ENCODE data around the gene CD300LG. TPM values are rescaled to one million over a fixed set of nuclear protein-coding genes. Genes with fewer than 3 reads are reported as not detected.
"Not testable (repeated sequence)": the region's sequence is repeated elsewhere in the genome, so short reads cannot be mapped to it uniquely, and the experiment has no call there.

CD300LG gene
- total RNA-seq, 1 donor from 2014 or later = not detected

DNA sequence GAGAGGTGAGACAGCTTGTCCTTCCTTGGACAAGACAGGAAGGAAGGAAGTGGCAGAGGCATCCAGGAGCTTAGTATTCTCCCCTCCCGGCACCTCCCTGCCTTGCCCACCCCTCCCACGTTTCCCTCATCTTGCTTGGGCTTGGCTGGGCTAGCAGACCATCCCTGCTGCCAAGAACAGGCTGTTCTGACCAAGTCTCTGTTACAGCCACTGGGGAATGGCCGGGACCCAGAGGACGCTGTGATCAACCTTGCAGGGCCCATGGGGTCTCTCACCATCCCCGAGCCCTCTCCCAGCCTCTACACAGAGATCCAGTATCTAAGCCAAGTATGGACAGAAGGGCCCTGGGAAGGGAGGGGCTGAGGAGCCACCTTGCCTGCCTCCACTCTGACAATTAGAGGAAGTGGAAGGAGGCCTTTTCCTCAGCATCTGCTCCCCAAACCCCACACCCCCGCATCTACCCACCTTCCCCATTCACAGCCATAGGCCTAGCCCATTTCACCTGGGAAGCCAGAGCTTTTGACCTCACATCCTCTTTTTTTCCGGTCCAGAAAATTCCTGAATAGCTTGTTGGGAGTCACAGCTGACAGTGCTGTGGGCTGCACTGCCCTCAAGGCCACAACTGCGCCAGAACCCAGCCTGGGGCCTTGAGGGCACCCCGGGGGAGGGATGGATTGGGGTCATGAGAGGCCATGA is 14.1 kb downstream of the CD300LG start:
- TF ChIP-seq, protein P1, sequence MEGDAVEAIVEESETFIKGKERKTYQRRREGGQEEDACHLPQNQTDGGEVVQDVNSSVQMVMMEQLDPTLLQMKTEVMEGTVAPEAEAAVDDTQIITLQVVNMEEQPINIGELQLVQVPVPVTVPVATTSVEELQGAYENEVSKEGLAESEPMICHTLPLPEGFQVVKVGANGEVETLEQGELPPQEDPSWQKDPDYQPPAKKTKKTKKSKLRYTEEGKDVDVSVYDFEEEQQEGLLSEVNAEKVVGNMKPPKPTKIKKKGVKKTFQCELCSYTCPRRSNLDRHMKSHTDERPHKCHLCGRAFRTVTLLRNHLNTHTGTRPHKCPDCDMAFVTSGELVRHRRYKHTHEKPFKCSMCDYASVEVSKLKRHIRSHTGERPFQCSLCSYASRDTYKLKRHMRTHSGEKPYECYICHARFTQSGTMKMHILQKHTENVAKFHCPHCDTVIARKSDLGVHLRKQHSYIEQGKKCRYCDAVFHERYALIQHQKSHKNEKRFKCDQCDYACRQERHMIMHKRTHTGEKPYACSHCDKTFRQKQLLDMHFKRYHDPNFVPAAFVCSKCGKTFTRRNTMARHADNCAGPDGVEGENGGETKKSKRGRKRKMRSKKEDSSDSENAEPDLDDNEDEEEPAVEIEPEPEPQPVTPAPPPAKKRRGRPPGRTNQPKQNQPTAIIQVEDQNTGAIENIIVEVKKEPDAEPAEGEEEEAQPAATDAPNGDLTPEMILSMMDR (IDR thresholded peaks at IDR 0.05; ENCODE audit: insufficient read depth, low read length, poor library complexity, severe bottlenecking) = no peak
- Histone ChIP-seq H3K27me3 (ENCODE audit: control insufficient read depth, insufficient read depth, low read length) (peaks cover 18% of the 10 kb centered on the region), H3K36me3 (ENCODE audit: control insufficient read depth, insufficient read depth, low read length) (no peaks in the 10 kb centered on the region), H3K4me3 (ENCODE audit: low read depth, low read length) (no peak overlapping the region)
- DNase-seq (ENCODE audit: low read depth) = no peak

DNA sequence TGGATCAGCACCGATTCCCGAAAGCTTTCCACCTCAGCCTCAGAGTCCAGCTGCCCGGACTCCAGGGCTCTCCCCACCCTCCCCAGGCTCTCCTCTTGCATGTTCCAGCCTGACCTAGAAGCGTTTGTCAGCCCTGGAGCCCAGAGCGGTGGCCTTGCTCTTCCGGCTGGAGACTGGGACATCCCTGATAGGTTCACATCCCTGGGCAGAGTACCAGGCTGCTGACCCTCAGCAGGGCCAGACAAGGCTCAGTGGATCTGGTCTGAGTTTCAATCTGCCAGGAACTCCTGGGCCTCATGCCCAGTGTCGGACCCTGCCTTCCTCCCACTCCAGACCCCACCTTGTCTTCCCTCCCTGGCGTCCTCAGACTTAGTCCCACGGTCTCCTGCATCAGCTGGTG is 15.0 kb downstream of the CD300LG start:
- H3K36me3 ChIP-seq (ENCODE audit: control insufficient read depth, insufficient read depth, low read length) = no peaks in the 10 kb centered on the region
- H3K27me3 ChIP-seq (ENCODE audit: control insufficient read depth, insufficient read depth, low read length) = peaks cover 13% of the 10 kb centered on the region
- no peak for DNase-seq (ENCODE audit: low read depth)
- H3K4me3 ChIP-seq (ENCODE audit: low read depth, low read length) = no peak overlapping the region
- TF ChIP-seq, protein P1 (IDR thresholded peaks at IDR 0.05; ENCODE audit: insufficient read depth, low read length, poor library complexity, severe bottlenecking) = no peak

DNA sequence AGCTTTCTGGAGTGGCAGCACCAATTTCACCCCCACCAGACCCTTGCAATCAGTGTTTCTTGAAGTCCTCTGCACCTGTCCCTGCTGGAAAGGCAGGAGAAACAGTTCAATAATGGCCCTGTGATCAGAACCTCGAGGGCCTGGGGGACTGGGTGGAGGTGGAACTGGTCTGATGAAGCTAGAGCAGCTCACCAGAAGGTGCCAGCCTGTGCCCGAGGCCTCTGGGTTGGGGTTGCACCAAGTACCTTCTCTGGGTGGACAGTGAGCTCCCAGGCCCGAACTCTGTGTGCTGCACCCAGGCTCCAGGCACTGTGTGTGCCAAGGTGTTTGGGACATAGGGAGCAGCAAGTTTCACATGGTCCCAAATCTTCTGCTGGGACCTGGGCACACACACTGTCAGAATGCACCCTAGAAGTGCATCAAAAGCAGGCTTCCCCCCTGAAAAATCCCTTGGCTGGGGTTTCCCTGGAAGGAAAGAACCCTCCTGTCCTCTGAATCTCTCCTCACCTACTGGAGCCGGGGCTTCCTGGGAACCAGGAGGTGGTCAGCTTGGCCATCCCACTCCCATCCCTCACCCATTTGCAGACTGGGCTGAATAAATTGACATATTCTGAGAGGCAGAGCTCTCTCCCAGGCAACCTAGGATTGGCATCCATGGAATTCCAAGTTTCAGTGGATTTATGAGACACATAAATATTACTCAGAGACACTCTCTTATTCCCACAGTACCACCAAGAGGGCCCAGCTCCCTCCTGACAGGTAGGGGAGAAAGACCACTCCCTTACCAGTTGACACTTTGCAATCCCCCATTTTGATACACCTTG is 17.4 kb downstream of the CD300LG start:
- TF ChIP-seq, protein P1 (IDR thresholded peaks at IDR 0.05; ENCODE audit: insufficient read depth, low read length, poor library complexity, severe bottlenecking) = no peak

DNA sequence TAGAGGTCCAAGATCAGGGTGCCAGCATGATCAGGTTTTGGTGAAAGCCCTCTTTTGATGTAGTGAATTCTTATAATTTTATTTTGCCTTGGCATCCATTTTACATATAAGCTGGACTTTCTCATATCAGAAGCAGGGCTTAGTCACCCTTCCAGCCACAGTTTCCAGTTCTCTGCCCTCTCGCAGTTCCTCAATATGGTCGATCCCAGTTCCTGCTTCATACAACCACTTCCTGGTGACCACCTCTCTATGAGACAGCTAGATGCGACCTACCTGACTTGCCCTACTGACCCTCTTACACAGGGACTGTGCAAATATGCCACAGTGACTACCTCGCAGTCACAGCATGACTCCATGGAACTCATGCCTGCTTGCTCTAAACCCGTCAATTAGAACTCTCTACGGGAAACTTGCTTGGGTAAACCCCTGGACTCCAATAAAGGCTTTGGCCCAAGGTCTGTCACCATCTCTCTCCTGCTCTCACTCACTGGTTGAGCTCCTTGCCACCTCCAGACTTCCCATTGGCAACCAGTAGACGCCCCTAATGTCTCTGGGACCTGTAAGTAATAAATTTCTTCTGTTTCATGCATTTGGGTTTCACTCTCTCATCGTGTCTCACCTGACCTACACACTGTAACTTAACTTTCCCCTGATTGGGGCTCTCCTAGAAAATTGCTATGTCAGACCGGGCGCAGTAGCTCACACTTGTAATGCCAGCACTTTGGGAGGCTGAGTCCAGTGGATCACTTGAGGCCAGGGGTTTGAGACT is 21.4 kb downstream of the CD300LG start:
- Histone ChIP-seq H3K4me3 (ENCODE audit: low read depth, low read length) (no peak overlapping the region), H3K27me3 (ENCODE audit: control insufficient read depth, insufficient read depth, low read length) (peaks cover 4% of the 10 kb centered on the region), H3K36me3 (ENCODE audit: control insufficient read depth, insufficient read depth, low read length) (no peaks in the 10 kb centered on the region)
- TF ChIP-seq, protein P1 (IDR thresholded peaks at IDR 0.05; ENCODE audit: insufficient read depth, low read length, poor library complexity, severe bottlenecking) = no peak
- DNase-seq (ENCODE audit: low read depth) = no peak

More for the DNA sequence above, 17.4 kb downstream of the CD300LG start:
- no peaks in the 10 kb centered on the region for H3K36me3 ChIP-seq (ENCODE audit: control insufficient read depth, insufficient read depth, low read length)
- DNase-seq (ENCODE audit: low read depth) = no peak
- H3K27me3 ChIP-seq (ENCODE audit: control insufficient read depth, insufficient read depth, low read length) = peaks cover 6% of the 10 kb centered on the region
- H3K4me3 ChIP-seq (ENCODE audit: low read depth, low read length) = no peak overlapping the region

DNA sequence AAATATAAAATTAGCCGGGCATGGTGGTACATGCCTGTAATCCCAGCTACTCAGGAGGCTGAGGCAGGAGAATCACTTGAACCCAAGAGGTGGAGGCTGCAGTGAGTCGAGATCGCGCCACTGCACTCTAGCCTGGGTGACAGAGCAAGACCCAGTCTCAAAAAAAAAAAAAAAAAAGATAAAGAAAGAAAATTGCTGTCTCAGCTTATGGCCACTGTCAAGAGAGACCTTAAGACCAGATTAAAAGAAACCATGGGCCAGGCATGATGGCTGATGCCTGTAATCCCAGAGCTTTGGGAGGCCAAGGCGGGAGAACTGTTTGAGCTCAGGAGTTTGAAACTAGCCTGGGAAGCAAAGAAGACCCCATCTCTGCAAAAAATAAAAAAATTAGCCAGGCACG is 22.1 kb downstream of the CD300LG start:
- not testable (repeated sequence) for H3K27me3 ChIP-seq (ENCODE audit: control insufficient read depth, insufficient read depth, low read length)

More for the DNA sequence above, 22.1 kb downstream of the CD300LG start:
- not testable (repeated sequence) for DNase-seq (ENCODE audit: low read depth); H3K4me3 ChIP-seq (ENCODE audit: low read depth, low read length); H3K36me3 ChIP-seq (ENCODE audit: control insufficient read depth, insufficient read depth, low read length)

All from kidney epithelial cell (primary cell).